Stimulated activated CD8-positive, alpha-beta memory T cell treated with anti-CD3 and anti-CD28 coated beads, Interleukin-7, amount 100 ng/mL, for 24 hours (primary cell): Measurements from ENCODE around the gene ZKSCAN4.
A peak's percentile ranks its signal among the peaks of the same experiment; 100 is the strongest.

Experiments used
- DNase-seq: peaks from one replicate; pipeline ENCODE4 v3.0.0-alpha.2; 2020; ENCODE audit warnings: low read depth

ZKSCAN4 gene

GRCh38 chr6:28248916-28249315, 3.2 kb downstream of the ZKSCAN4 start:
- no peak for DNase-seq

DNA sequence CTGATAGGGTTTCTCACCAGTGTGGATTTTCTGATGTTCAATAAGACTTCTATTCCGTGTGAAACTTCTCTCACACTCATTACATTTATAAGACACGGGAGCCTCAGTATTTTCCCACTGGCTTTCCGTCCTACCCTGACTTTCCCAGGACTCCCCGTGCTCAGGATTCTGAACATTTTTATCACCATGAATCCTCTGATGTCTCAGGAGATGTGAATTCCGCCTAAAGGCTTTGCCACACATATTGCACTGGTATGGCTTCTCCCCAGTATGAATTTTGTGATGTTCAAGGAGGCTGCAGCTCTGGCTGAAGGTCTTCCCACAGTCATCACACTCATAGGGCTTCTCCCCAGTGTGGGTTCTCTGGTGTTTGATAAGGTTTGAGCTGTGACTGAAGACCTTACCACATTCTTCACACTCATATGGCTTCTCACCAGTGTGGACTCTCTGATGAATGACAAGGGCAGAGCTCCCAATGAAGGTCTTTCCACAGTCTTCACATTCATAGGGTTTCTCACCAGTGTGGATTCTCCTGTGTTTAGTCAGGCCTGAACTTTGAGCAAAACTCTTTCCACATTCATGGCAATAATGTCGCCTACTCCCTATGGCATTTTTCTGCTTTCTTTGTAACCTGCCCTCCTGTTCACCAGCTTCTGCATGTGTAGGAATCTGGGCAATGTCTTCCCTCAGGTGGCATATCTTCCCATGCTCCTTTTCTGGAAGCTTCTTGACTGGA, 6.7 kb downstream of the ZKSCAN4 start:
- no peak for DNase-seq

- no peak for DNase-seq
Measured at GRCh38 chr6:28243946-28244345, 8.1 kb downstream of the ZKSCAN4 start.

DNA sequence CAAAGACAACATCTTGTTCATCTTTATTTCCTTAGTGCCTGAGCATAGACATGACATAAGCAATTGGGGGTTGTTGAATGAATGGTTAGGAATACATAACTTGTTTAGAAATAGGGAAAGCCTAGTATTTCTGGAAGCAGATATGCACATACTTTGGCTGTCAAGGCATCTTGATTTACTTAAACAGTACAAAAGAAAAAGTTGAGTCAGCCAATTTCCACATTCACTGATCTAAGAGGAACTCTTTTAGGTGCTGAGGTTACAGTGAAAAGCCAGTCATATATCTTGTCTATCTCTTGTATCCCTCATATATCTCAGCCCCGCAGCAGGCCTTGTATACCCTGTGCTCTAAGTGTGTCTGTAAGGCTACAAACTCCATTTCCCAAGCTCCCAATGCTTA, 11.6 kb downstream of the ZKSCAN4 start:
- no peak for DNase-seq

- no peak for DNase-seq
Measured at GRCh38 chr6:28239636-28240035, 12.4 kb downstream of the ZKSCAN4 start.

- DNase-seq, result no peak
Measured at GRCh38 chr6:28235912-28236452, 16.1 kb downstream of the ZKSCAN4 start.

DNA sequence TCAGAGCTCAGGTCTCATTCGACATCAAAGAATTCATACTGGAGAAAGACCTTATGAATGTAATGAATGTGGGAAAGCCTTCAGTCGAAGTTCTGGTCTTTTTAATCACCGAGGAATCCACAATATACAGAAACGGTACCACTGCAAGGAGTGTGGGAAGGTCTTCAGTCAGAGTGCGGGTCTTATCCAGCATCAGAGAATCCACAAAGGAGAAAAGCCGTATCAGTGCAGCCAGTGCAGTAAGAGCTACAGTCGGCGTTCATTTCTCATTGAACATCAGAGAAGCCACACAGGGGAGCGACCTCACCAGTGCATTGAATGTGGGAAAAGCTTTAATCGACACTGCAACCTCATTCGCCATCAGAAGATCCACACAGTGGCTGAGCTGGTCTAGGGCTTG, 19.3 kb downstream of the ZKSCAN4 start:
- no peak for DNase-seq

- no peak for DNase-seq
Measured at GRCh38 chr6:28226460-28226859, 25.6 kb downstream of the ZKSCAN4 start.

DNA sequence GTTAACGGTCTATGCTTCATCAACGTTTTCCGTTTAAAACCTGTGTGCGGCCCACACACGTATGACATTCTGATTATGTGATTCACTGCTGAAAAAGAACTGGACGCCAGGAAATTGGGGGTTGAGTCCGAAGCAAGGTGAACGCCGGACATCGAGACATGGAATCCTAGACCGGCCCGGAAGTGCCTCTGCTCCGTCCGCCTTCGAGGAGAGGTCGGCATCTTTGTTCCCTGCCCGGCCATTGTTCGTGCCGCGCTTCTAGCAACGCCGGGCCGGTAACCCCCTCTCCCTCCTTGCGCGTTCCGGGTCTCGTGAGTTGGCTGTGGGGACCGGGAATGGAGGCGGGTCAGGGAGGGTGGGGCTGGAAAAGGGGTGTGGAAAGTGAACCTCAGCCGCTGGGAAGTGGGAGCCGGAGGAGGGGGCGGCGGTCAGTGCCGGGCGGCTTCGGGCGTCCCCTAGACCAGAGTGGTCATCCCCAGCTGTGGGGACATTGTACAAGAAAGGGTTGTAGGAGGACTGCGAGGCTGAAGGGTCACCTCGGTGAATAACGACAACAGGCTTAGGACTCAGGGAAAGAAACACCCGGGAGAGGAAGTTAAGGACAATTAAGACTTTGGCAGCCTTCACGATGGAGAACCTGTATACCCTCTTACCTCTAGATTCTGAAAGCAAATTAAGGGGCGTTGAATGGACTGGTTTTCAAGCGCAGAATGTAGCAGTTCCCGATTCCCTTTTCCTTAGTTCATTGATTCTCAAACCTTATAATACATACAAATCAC, 26.8 kb downstream of the ZKSCAN4 start, which contains the start of gene ZSCAN9:
Gene ZSCAN9, plus strand, starts transcription at position 220 of the 779 bp plus-strand sequence. CDS start 1,810 bp downstream, outside the sequence.
- peak; percentile 28 for DNase-seq

DNA sequence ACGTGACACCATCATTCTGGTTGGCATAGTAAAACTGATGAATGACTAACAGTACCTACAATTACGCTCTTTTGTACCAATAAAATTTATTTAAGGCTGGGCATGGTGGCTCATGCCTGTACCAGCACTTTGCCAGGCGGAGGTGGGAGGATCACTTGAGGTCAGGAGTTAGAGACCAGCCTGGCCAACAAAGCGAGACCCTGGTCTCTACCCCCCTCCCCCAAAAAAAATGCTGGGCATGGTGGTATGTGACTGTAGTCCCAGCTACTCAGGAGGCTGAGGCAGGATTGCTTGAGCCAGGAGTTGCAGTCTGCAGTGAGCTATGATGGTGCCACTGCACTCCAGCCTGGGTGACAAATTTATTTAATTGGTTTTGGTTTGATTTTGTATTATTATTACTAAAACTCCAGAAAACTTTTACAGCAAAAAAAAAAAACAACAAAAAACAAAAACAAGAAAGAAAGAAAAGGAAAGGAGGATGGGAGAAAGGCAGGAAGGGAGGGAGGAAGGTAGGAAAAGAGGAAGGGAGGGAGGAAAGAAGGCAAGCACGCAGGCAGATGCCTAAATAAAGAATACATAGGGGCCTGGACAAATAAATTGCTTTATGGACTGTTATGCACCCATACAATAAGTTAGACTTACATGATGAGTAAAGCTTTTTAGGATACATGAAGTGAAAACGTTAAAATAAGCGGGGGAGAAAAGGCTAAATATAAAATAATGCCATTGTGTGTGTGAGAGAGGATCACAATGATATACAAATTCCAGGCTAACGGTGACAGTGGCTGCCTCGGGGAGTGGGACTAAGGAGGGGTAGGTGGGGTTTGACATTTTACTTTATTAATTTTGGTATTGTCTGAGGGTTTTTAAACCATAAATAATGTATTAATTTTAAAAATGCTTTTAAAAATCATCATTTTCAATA, 27.7 kb downstream of the ZKSCAN4 start:
- DNase-seq, result no peak

DNA sequence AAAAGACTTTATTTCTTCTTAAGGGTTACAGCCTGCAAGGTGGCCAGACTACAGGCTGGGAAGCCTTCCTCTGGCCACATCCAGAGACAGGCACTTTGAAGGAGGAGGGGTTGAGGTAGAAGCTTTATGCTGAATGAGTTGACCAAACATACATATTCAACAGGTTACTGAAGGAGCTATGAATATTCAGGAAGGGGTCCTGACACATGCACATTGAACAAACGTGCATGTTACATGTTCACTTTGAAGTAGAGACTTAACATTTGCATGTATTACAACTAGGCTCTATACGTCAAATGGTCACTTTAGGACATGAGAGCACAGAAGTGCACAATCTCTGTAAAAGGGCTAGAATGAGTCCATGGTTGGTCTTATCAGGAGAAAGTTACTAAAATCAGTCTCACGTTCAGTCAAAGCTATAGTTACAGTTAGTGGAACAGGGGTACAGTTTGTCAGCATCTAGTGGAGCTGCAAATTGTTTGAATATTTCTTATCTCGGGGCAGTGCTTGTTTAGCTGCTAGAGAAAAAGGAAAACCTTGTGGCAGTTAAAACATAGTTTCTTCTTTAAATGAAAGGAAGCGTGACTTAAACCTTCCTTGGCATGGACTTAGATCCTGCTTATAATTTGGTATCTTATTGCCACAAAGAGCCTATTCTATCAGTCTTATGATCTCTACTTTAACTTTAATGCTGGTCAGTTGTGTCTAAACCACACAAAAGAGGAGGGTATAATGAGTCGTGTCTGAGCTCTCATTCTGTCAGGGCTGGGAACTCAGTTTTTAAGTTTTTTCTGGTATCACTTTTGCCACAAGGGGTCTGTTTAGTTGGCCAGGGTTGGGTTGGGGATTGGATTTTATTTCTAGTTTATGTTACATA, 31.6 kb downstream of the ZKSCAN4 start:
- DNase-seq, result no peak

- DNase-seq, result peak; percentile 13
Measured at GRCh38 chr6:28218312-28219248, 33.5 kb downstream of the ZKSCAN4 start.

- no peak for DNase-seq
Measured at GRCh38 chr6:28217890-28218289, 34.2 kb downstream of the ZKSCAN4 start.

DNA sequence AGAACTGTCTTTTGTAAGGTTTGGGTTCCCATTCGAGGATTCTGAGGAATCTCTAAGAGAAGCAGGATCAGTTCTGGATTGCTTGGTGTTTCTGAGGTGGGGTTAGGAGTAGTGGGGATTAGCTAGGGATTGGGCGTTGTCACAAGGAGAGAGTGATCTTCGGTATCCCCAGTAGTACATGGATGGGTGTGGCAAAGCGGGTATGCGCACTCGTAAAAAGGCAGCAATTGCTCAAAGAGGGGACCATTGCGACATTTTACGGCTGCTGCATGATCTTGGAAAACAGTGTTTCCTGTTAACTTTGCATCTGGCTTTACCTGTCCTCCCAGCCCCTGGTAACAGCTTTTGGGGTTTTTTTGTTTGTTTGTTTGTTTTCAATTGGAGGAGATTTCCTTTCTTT, 36.6 kb downstream of the ZKSCAN4 start:
- no peak for DNase-seq

- no peak for DNase-seq
Measured at GRCh38 chr6:28213213-28213523, 38.9 kb downstream of the ZKSCAN4 start.

DNA sequence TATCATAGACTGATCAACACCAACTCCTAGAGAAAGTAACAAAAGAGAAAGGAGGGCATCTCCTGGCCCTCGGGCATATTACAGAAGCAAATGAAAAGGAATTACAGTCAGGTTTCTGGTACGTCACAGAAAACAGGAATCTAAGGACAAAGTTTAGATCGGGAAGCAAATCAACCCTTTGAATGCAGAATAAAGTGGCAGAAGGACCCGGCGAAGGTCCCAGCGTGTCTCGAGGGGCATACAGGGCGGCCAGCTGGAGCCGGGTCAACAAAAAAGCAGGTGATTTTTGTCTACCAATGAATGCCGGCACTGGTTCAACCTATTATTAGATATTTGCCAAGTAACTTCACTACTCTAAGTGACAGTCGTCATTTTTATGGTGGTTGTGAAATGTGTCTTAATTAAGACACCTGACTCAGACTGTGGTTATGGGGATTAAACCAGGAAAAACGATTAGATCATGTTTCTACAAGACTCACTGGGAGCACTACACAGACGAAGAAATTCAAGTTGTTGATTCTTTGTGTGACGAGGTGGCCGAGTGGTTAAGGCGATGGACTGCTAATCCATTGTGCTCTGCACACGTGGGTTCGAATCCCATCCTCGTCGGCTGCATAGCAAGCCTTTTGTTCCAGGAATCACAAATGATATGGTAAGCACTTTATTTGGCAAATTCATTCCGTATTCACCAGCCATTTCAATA, 39.4 kb downstream of the ZKSCAN4 start:
- peak; percentile 53 for DNase-seq

GRCh38 chr6:28211840-28212509, 40.1 kb downstream of the ZKSCAN4 start:
- DNase-seq, result no peak

DNA sequence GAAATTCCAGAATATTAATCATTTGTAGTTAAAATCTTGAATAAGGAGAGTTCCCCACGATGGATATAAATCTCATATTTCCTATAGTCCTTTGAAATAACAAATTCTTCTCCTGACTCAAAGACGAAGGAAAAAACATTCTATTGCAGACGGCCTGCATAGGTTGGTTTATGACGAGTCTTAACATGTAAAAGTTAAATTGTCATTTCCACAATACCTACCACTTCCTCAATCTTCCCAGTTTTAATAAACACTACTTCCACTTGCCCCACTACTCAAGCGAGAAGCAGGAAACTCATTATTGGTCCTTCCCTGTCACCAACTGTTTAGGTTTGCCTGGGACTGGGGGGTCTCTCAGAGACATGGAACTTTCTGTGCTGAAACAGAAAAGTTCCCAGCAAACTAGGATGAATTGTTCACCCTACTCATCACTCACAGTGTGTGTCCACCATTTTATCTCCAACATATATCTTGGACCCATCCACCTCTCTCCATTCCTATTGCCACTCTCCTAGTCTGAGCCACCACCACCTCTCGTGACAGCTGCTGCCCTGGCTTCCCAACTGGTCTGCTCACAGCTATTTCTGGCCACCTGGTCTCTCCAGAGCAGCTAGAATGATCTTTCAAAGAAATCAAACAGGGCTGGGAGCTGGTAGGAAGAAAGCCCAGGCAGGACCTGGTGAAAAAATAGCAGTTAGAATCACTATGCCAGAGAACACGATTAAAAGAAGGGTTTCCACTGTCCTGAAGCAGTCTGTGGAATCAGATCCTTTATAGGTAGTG, 42.1 kb downstream of the ZKSCAN4 start:
- no peak for DNase-seq
